Urinary bladder (tissue), 4 donors: Measurements from ENCODE around the gene IRF1. TPM values are rescaled to one million over a fixed set of nuclear protein-coding genes. Genes with fewer than 3 reads are reported as not detected.

Experiments used
- DNase-seq: peaks from one replicate; pipeline ENCODE4 v3.0.0-alpha.2; 2015; ENCODE audit errors: extremely low spot score
- H3K27ac ChIP-seq: one replicate; pipeline ENCODE4 v1.5.1; 2013; ENCODE audit warnings: low read depth, mild to moderate bottlenecking, moderate library complexity
- H3K36me3 ChIP-seq: one replicate; pipeline ENCODE4 v1.6.1; 2013; ENCODE audit warnings: mild to moderate bottlenecking, moderate library complexity; ENCODE audit not compliant: insufficient read depth
- H3K4me1 ChIP-seq: one replicate; pipeline ENCODE4 v1.6.1; 2013; ENCODE audit warnings: mild to moderate bottlenecking, moderate library complexity; ENCODE audit not compliant: insufficient read depth
- H3K4me3 ChIP-seq: one replicate; pipeline ENCODE4 v1.5.1; 2013; ENCODE audit warnings: low read depth, low read length
- WGBS: extraction: QIAGEN DNeasy Blood & Tissue Kit; methylation state at CpG from one replicate; pipeline ENCODE4 v1.1.7; 2013; 5-methylcytosine and 5-hydroxymethylcytosine counted together
- polyA plus RNA-seq: library from polyadenylated mRNA; stranded (reverse); fragments of 200-250 nt; gene quantifications from one replicate; pipeline ENCODE4 v1.2.3, GENCODE V29; 2013
- total RNA-seq: library from RNA; depleted of rRNA; stranded (reverse); fragments of >200 nt; gene quantifications from one replicate; pipeline ENCODE4 v1.2.3, GENCODE V29; 2014
- donor health status: healthy with polysubstance abuse.
- donor health status: healthy.

The IRF1 gene
- total and polyA plus RNA-seq, 2 donors: 16.4 to 26.0 TPM

DNA sequence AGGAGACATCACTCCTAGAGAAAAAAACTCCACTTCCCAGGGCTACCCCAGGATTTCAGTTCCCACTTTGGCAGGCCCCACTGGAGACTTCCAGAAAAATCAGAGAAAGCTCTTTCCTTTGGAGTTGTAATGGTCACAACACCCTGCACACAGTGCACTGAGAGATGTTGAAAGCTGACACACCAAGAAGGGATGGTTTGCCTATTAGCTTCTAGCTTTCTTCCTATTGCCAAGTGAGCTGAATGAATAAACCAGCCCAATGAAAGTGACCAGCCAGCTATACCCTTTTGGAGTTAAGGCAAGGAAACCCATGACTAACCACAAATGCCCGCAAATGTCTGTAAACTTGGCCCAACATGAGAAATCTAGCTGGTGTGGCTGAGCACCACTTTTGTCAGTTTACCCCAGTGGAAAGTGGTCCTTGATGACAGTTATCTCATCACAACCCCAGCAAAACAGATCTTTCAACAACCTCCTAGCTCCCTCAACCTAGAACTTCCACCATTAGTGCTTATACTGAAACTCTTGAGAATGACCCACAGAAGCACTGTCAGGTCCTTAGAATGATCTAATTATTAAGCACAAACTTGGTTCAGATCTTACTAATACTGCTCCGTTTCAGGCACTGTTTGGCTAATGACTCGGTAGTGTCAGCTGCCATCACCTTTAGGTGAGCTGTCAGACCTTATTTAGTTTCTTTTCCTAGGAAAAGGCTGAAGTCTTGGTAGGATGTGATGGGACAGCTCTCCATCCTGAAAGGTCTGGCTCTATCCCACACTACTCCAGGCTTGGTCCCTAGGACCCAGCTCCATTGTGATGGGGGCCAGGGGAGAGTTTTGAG lies 11.2 kb downstream of the IRF1 start:
- H3K36me3 ChIP-seq: no peaks in the 10 kb centered on the region
- no peaks in the 10 kb centered on the region for H3K4me1 ChIP-seq
- H3K4me3 ChIP-seq: no peak overlapping the region
- no peak for DNase-seq
- H3K27ac ChIP-seq: no peak overlapping the region
- 92% methylated on average over 3 of the region's 3 CpGs for WGBS

DNA sequence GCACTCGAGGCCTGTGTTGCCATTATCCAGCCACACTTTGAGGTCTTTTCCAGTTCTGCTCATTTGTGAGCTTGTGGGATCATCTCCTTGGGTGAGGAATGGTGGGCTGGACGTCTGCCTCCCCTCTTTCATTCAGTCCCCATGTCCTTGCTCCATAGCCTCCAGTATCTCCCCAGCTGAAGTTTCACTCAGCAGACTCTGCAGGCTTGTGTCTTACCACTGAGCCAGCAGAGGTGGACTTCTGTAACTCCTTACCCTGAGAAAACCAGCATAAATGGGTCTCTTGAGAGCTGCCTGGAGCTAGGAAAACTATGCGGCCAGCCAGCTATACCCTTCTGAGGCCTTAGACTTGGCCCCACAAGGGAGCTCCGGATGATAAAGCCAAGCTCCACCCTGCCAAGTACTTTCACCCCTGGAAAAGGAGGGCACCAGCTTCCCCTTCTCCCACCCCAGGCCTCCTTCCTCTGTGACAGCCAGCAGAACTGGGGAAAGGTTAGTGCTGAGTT lies 12.2 kb downstream of the IRF1 start:
- Histone ChIP-seq H3K27ac (no peak overlapping the region), H3K36me3 (no peaks in the 10 kb centered on the region), H3K4me3 (no peak overlapping the region), H3K4me1 (no peaks in the 10 kb centered on the region)
- 72% methylated on average over 4 of the region's 4 CpGs for WGBS
- DNase-seq: no peak

GRCh38 chr5:132477784-132478365 lies 12.7 kb downstream of the IRF1 start:
- 88% methylated on average over 10 of the region's 10 CpGs for WGBS
- no peak for DNase-seq
- H3K4me1 ChIP-seq: no peaks in the 10 kb centered on the region
- no peak overlapping the region for H3K27ac ChIP-seq
- H3K36me3 ChIP-seq: no peaks in the 10 kb centered on the region
- no peak overlapping the region for H3K4me3 ChIP-seq

GRCh38 chr5:132476876-132477781 lies 13.4 kb downstream of the IRF1 start:
- H3K27ac ChIP-seq: no peak overlapping the region
- no peaks in the 10 kb centered on the region for H3K4me1 ChIP-seq
- WGBS: 90% methylated on average over 7 of the region's 7 CpGs
- DNase-seq: no peak
- H3K4me3 ChIP-seq: no peak overlapping the region
- H3K36me3 ChIP-seq: no peaks in the 10 kb centered on the region

DNA sequence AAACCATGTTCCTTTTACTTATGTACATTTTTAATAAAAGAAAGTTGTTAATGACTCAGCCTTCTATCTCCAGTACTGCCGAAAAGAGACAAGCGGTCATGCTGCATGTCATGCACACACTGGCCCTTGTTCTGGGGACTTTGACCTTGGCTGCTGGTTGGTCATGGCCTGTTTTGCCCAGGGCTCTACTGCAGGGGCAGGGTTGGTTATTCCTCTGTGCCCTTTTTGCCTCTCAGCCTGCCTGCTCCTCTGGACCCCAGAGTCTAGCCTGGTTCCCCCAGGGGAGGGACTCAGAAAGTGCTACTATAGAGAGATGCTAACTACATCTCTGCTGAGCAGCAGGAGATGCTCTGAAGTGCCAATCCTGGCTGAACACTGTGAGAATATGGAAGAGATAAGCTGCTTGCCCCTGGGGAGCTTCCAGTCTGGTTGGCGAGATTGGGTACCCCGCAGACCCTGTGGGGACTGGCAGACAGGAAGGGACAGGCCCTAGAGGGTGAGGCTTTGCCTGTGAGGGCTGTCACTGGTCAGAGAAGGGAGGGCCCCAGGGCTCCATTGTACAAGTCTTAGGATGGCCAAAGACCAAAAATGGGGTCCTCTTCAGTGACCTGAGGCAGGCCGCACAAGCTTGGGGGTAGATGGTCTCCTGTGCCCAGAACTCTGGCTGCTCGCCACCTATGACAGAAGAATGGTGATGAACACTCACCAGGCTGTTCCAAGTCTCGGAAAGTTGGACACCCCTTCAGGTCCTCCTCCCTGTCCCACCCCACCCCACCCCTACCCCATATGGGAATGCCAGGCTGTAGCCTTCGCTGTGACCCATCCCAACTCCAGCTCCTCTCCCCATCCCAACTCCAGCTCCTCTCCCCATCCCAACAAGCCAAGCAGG lies 14.3 kb downstream of the IRF1 start:
- Histone ChIP-seq H3K36me3 (peaks cover 2% of the 10 kb centered on the region), H3K4me3 (no peak overlapping the region), H3K27ac (no peak overlapping the region), H3K4me1 (no peaks in the 10 kb centered on the region)
- no peak for DNase-seq
- WGBS: 94% methylated on average over 8 of the region's 8 CpGs

- 70% methylated on average over 6 of the region's 6 CpGs for WGBS
- H3K4me3 ChIP-seq: no peak overlapping the region
- H3K4me1 ChIP-seq: no peaks in the 10 kb centered on the region
- DNase-seq: no peak
- no peak overlapping the region for H3K27ac ChIP-seq
- peaks cover 2% of the 10 kb centered on the region for H3K36me3 ChIP-seq
Observed at GRCh38 chr5:132475497-132475882, 15.1 kb downstream of the IRF1 start.

DNA sequence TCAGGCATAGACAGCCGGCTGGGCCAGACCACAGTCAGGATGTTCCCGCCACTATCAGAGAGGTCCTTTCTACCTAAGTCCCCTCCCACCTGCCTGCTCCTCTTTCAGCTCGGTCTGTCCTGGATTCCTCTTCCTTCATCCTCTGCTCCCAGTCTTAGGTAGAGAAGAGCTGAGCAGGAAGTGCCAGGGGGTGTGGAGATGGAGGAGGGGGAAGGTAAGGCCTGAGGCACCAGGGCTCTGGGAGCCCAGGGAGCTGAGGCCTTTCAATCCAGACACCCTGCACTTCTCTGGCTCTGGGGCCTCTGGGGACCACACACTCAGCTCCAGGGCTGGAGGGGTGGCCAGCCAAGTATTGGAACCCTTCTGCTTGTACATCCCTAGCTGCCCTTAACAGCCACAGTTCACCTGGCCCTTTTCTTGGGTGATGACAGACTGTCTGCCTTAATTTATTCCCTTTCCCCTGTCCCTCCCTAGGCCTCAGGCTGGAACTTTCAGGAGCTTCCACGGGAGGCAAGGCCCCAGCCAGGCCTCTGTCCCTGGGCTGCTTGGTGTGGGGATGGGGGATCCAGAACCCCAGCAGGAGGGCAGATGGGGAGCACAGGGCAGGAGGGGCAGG lies 15.6 kb downstream of the IRF1 start:
- no peak overlapping the region for H3K27ac ChIP-seq
- peaks cover 2% of the 10 kb centered on the region for H3K36me3 ChIP-seq
- DNase-seq: no peak
- 78% methylated on average over 4 of the region's 4 CpGs for WGBS
- H3K4me1 ChIP-seq: no peaks in the 10 kb centered on the region
- no peak overlapping the region for H3K4me3 ChIP-seq

GRCh38 chr5:132474131-132474723 lies 16.3 kb downstream of the IRF1 start:
- H3K27ac ChIP-seq: no peak overlapping the region
- WGBS: 94% methylated on average over 3 of the region's 3 CpGs
- DNase-seq: no peak
- H3K4me3 ChIP-seq: no peak overlapping the region
- peaks cover 2% of the 10 kb centered on the region for H3K36me3 ChIP-seq
- no peaks in the 10 kb centered on the region for H3K4me1 ChIP-seq

DNA sequence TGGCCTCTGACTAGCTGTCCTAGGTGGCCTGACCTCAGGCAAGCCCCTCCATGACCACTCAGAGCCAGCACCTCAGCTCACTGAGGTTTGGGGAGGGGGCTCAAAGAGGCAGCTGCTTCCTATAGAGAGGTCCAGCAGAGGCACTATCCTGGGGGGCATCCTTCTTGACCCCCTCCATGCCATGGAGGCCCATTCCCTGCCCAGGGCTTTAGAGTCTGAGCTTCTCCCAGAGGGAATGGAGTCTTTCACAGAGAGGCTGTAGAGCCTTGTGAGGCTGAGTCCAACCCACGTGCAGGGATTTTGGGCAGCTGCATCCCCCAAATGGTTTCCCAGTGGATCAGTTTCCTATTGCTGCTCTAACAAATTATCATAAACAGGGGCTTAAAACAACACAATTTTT lies 16.9 kb downstream of the IRF1 start:
- DNase-seq: no peak
- Histone ChIP-seq H3K27ac (no peak overlapping the region), H3K4me3 (no peak overlapping the region), H3K4me1 (no peaks in the 10 kb centered on the region), H3K36me3 (peaks cover 2% of the 10 kb centered on the region)
- 90% methylated on average over 1 of the region's 1 CpG for WGBS

- Histone ChIP-seq H3K4me3 (no peak overlapping the region), H3K36me3 (peaks cover 2% of the 10 kb centered on the region), H3K27ac (no peak overlapping the region), H3K4me1 (no peaks in the 10 kb centered on the region)
- DNase-seq: no peak
- WGBS: 81% methylated on average over 8 of the region's 8 CpGs
Observed at GRCh38 chr5:132473019-132473531, 17.5 kb downstream of the IRF1 start.

DNA sequence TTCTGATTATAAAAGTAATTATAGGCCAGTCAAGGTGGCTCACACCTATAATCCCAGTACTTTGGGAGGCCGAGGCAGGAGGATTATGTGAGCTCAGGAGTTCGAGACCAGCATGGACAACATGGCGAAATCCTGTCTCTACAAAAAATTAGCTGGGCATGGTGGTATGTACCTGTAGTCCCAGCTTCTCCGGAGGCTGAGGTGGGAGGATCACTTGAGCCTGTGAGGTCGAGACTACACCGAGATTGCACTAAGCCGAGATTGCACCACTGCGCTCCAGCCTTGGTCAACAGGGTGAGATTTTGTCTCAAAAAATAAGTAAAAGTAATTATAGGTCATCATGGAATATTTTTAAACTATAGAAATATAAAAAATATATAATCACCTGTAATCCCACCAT lies 18.1 kb downstream of the IRF1 start:
- H3K4me1 ChIP-seq: no peaks in the 10 kb centered on the region
- no peak for DNase-seq
- peaks cover 2% of the 10 kb centered on the region for H3K36me3 ChIP-seq
- WGBS: 97% methylated on average over 8 of the region's 8 CpGs
- H3K4me3 ChIP-seq: no peak overlapping the region
- no peak overlapping the region for H3K27ac ChIP-seq

DNA sequence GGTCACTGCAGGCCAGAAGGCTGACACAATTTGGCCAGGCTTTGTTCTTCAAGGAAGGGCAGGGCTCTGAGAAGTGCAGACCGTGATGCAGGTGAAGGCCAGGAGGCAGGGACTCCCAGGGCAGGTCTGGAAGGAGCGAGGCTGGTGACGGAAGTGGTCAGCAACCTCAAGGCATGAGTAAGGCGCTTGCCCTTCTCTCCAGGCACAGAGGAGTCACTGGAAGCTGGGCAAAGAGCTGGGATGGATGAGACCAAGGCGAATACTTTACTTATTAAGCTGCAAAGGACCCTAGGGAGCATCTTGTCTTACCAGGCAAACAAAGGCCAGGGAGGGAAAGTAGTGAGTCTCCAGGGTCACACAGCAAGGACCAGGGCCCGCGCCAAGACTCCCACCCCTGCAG lies 18.6 kb downstream of the IRF1 start:
- H3K36me3 ChIP-seq: peaks cover 2% of the 10 kb centered on the region
- DNase-seq: no peak
- H3K4me3 ChIP-seq: no peak overlapping the region
- H3K4me1 ChIP-seq: no peaks in the 10 kb centered on the region
- WGBS: 97% methylated on average over 7 of the region's 7 CpGs
- H3K27ac ChIP-seq: no peak overlapping the region
